Mesendoderm (in vitro differentiated cells): ENCODE data around the gene UBASH3A.

ENCODE experiments used
- DNase-seq: peaks from one replicate; pipeline ENCODE4 v3.0.0; 2013
- H2AK5ac ChIP-seq: 2 replicates; pipeline ENCODE4 v1.6.1; 2013; ENCODE audit warnings: low read length, inconsistent platforms
- H2BK120ac ChIP-seq: 2 replicates; pipeline ENCODE4 v1.6.1; 2013; ENCODE audit warnings: low read depth, mild to moderate bottlenecking, low read length, moderate library complexity, mixed read lengths
- H2BK15ac ChIP-seq: replicated peaks from 2 replicates; pipeline ENCODE4 v1.6.1; 2013; ENCODE audit warnings: low read depth, mild to moderate bottlenecking, moderate library complexity
- H2BK5ac ChIP-seq: 2 replicates; pipeline ENCODE4 v1.6.1; 2013; ENCODE audit warnings: low read length, inconsistent platforms
- H3K18ac ChIP-seq: 2 replicates; pipeline ENCODE4 v1.6.1; 2013; ENCODE audit warnings: mild to moderate bottlenecking, low read length, mixed read lengths
- H3K23ac ChIP-seq: one replicate; pipeline ENCODE4 v1.6.1; 2013; ENCODE audit warnings: low read length
- H3K27ac ChIP-seq: 2 replicates; pipeline ENCODE4 v1.5.1; 2013; ENCODE audit warnings: low read depth, mild to moderate bottlenecking, inconsistent platforms, low read length, moderate library complexity
- H3K27me3 ChIP-seq: 2 replicates; pipeline ENCODE4 v1.6.1; 2013; ENCODE audit warnings: low read length, control low read depth, mild to moderate bottlenecking, inconsistent platforms; ENCODE audit not compliant: insufficient read depth, poor library complexity
- H3K36me3 ChIP-seq: 2 replicates; pipeline ENCODE4 v1.6.1; 2013; ENCODE audit warnings: low read length, inconsistent platforms; ENCODE audit not compliant: control insufficient read depth, insufficient read depth
- H3K4ac ChIP-seq: one replicate; pipeline ENCODE4 v1.6.1; 2013; ENCODE audit warnings: low read depth, mild to moderate bottlenecking, low read length, moderate library complexity
- H3K4me1 ChIP-seq: 2 replicates; pipeline ENCODE4 v1.6.1; 2013; ENCODE audit warnings: low read depth, low read length, inconsistent platforms; ENCODE audit not compliant: control insufficient read depth
- H3K4me2 ChIP-seq: 2 replicates; pipeline ENCODE4 v1.6.1; 2013; ENCODE audit warnings: low read length
- H3K4me3 ChIP-seq: 2 replicates; pipeline ENCODE4 v1.5.1; 2013; ENCODE audit warnings: mild to moderate bottlenecking, low read length
- H3K56ac ChIP-seq: one replicate; pipeline ENCODE4 v1.6.1; 2013; ENCODE audit warnings: low read length
- H3K79me1 ChIP-seq: 2 replicates; pipeline ENCODE4 v1.6.1; 2013; ENCODE audit warnings: low read length, inconsistent platforms
- H3K79me2 ChIP-seq: 2 replicates; pipeline ENCODE4 v1.6.1; 2013; ENCODE audit warnings: mild to moderate bottlenecking, low read length; ENCODE audit not compliant: control insufficient read depth, insufficient read depth
- H3K9ac ChIP-seq: 2 replicates; pipeline ENCODE4 v1.6.1; 2013; ENCODE audit warnings: low read length, inconsistent platforms
- H4K5ac ChIP-seq: one replicate; pipeline ENCODE4 v1.6.1; 2013; ENCODE audit warnings: low read length
- H4K8ac ChIP-seq: one replicate; pipeline ENCODE4 v1.6.1; 2013; ENCODE audit warnings: low read depth, mild to moderate bottlenecking, control low read depth, low read length, moderate library complexity
- WGBS: extraction: QIAGEN DNeasy Blood & Tissue Kit; methylation state at CpG from one replicate; pipeline ENCODE4 v1.1.7; 2013; ENCODE audit warnings: low lambda C conversion rate, missing lambda C conversion rate; ENCODE audit not compliant: insufficient coverage; ENCODE audit errors: extremely low coverage; 5-methylcytosine and 5-hydroxymethylcytosine counted together

Gene UBASH3A

DNA sequence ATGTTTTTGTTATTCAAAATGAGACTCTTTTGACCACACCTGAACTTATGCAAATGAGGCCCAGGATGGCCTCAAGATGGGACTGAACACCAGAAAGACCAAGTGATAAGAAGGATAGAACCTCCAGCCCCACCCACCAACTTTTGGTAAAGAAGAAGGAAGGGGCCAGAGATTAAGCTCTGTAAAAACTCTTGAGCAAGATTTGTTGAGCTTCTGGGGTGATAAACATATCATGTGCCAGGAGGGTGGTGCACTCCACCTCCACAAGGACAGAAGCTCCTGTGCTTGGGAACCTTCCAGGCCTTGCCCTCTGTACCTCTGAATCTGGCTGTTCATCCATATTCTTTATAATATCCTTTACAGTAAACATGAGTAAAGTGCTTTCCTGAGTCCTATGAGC is 87.0 kb downstream of the UBASH3A start:
- Histone ChIP-seq H3K4me2 (no peak overlapping the region), H3K18ac (no peak overlapping the region), H2BK5ac (no peak overlapping the region), H3K56ac (no peak overlapping the region), H3K27me3 (no peaks in the 10 kb centered on the region), H3K27ac (no peak overlapping the region), H3K36me3 (no peaks in the 10 kb centered on the region), H3K4me3 (no peak overlapping the region), H3K23ac (no peak overlapping the region), H3K4ac (no peak overlapping the region), H4K5ac (no peak overlapping the region), H2BK15ac (no peak overlapping the region), H3K79me1 (no peaks in the 10 kb centered on the region), H3K9ac (no peak overlapping the region), H3K4me1 (no peaks in the 10 kb centered on the region), H3K79me2 (no peaks in the 10 kb centered on the region), H2AK5ac (no peak overlapping the region), H2BK120ac (no peak overlapping the region), H4K8ac (no peak overlapping the region)
- no peak for DNase-seq

DNA sequence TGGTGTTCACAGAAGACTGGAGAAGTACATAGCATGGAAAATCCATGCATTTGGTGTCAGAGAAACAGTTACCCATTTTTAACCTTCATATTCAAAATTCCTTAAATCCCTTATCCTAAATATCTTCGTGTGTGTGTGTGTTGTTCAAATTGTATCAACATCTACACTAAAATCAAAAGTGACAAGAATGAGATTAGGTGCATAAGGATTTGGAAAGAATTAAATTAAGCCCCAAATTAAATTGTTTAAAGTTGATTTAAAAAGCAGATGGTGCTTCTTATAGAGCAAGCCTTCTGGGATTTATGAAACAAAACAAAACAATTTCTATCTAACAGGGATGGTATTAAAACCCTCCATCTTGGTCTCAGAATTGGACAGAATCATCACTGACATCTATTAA is 87.6 kb downstream of the UBASH3A start:
- no peaks in the 10 kb centered on the region for H3K36me3 ChIP-seq
- no peak overlapping the region for H3K18ac ChIP-seq
- no peak overlapping the region for H3K27ac ChIP-seq
- H2BK15ac ChIP-seq = no peak overlapping the region
- no peak overlapping the region for H4K8ac ChIP-seq
- H3K79me1 ChIP-seq = no peaks in the 10 kb centered on the region
- H3K9ac ChIP-seq = no peak overlapping the region
- no peak overlapping the region for H3K23ac ChIP-seq
- no peaks in the 10 kb centered on the region for H3K4me1 ChIP-seq
- no peaks in the 10 kb centered on the region for H3K79me2 ChIP-seq
- H2AK5ac ChIP-seq = no peak overlapping the region
- H3K4ac ChIP-seq = no peak overlapping the region
- no peaks in the 10 kb centered on the region for H3K27me3 ChIP-seq
- no peak for DNase-seq
- H2BK120ac ChIP-seq = no peak overlapping the region
- WGBS = no CpG with 5 or more reads among the region's 1 CpG
- H4K5ac ChIP-seq = no peak overlapping the region
- H3K56ac ChIP-seq = no peak overlapping the region
- no peak overlapping the region for H2BK5ac ChIP-seq
- H3K4me2 ChIP-seq = no peak overlapping the region
- no peak overlapping the region for H3K4me3 ChIP-seq

DNA sequence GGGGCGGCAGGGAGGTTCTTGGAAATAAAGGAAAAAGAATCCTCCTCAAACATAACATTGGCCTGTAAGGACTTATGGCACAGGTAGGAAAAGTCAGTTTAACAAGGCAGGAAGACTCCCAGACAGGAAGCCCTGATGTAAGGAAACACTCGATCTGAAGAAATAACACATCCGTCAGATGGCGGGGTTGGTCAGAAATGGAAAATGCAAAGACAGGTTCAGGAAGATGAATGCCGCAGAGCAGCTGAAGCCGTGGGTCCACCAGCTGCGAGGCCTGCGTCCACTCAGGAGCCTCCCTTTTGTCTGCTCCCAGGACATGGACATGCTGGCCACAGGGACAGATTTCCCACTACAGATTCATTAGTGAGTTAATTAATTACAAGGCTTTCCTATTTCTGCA is 88.5 kb downstream of the UBASH3A start:
- Histone ChIP-seq H2BK5ac (no peak overlapping the region), H2BK120ac (no peak overlapping the region), H3K18ac (no peak overlapping the region), H3K79me1 (no peaks in the 10 kb centered on the region), H3K9ac (no peak overlapping the region), H3K79me2 (no peaks in the 10 kb centered on the region), H3K4me1 (no peaks in the 10 kb centered on the region), H3K36me3 (no peaks in the 10 kb centered on the region), H4K8ac (no peak overlapping the region), H3K4me2 (no peak overlapping the region), H2AK5ac (no peak overlapping the region), H3K27me3 (no peaks in the 10 kb centered on the region), H3K23ac (no peak overlapping the region), H3K27ac (no peak overlapping the region), H3K4ac (no peak overlapping the region), H4K5ac (no peak overlapping the region), H3K56ac (no peak overlapping the region), H3K4me3 (no peak overlapping the region), H2BK15ac (no peak overlapping the region)
- no peak for DNase-seq
- WGBS = no CpG with 5 or more reads among the region's 8 CpGs

DNA sequence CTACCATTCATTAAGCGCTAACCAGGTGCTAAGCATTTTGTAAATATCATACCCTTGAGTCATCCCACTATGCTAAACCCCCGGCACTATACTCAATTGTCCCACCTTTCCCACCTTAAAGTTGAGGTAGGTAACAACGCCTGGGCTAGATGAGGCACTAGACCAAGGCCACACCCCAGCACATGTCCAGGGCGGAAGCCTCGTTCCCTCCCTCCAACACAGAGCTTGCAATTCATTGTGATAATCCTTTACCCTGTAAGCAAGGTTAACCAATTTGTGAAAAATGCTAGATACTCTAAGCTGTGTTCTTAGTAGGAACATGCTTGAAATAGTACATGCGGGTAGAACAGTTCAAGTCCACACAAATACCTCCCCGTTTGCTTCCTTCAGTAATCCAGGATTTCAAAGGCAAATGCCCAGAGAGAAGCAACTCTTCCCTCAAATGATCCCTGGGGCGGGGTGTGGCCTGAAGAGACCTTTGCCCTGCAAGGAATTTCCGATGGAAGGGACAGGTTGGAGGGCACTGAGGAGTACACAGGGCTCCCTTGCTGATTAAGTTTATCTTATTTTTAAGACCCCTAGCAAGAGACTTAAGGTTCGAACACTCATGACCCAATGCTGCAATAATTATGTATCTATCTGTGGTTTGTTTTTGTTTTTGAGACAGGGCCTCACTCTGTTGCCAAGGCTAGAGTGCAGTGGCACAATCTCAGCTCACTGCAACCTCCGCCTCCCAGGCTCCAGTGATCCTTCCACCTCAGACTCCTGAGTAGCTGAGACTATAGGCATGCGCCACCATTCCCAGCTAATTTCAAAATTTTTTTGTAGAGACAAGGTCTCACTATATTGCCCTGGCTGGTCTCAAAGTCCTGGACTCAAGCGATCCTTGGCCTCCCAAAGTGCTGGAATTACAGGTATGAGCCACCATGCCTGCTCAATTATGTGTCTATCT is 89.7 kb downstream of the UBASH3A start:
- no peak overlapping the region for H2BK5ac ChIP-seq

DNA sequence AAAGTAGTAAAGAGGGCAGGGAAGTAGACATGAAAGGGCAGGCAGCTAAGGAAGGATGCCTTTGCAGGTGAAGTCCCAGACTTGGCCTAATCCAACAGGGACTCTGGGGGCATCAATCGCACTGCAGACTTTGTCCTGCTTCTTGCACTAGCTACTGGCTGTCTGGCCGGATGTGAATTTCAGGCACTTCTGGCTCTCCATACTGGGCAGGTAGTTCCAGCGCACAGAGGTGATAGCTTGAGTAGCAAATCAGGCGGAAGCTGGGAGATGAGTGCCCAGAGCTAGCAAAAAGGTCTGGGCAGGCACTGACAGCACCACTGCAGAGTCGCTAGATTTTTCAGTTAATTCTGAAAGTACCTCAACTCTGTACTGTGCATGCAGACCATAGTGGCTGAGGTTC is 91.3 kb downstream of the UBASH3A start:
- Histone ChIP-seq H3K4me1 (no peaks in the 10 kb centered on the region), H3K56ac (no peak overlapping the region), H3K23ac (no peak overlapping the region), H2BK5ac (no peak overlapping the region), H3K4ac (no peak overlapping the region), H2AK5ac (no peak overlapping the region), H2BK120ac (no peak overlapping the region), H3K79me1 (no peaks in the 10 kb centered on the region), H2BK15ac (no peak overlapping the region), H3K27ac (no peak overlapping the region), H3K18ac (no peak overlapping the region), H3K4me3 (no peak overlapping the region), H3K79me2 (no peaks in the 10 kb centered on the region), H4K5ac (no peak overlapping the region), H3K9ac (no peak overlapping the region), H4K8ac (no peak overlapping the region), H3K27me3 (no peaks in the 10 kb centered on the region), H3K36me3 (no peaks in the 10 kb centered on the region), H3K4me2 (no peak overlapping the region)
- DNase-seq = no peak
- WGBS = no CpG with 5 or more reads among the region's 5 CpGs

More for the DNA sequence above, 89.7 kb downstream of the UBASH3A start:
- H3K79me2 ChIP-seq = no peaks in the 10 kb centered on the region
- no peaks in the 10 kb centered on the region for H3K4me1 ChIP-seq
- H4K5ac ChIP-seq = no peak overlapping the region
- DNase-seq = peak; percentile 32
- no peak overlapping the region for H2BK120ac ChIP-seq
- no peak overlapping the region for H3K27ac ChIP-seq
- no peak overlapping the region for H4K8ac ChIP-seq
- no peaks in the 10 kb centered on the region for H3K79me1 ChIP-seq
- no peaks in the 10 kb centered on the region for H3K36me3 ChIP-seq
- no peaks in the 10 kb centered on the region for H3K27me3 ChIP-seq
- no peak overlapping the region for H3K4me2 ChIP-seq
- no peak overlapping the region for H2BK15ac ChIP-seq
- H3K4ac ChIP-seq = no peak overlapping the region
- H2AK5ac ChIP-seq = no peak overlapping the region
- H3K23ac ChIP-seq = no peak overlapping the region
- H3K18ac ChIP-seq = no peak overlapping the region
- no peak overlapping the region for H3K56ac ChIP-seq
- no CpG with 5 or more reads among the region's 13 CpGs for WGBS
- H3K4me3 ChIP-seq = no peak overlapping the region
- H3K9ac ChIP-seq = no peak overlapping the region

DNA sequence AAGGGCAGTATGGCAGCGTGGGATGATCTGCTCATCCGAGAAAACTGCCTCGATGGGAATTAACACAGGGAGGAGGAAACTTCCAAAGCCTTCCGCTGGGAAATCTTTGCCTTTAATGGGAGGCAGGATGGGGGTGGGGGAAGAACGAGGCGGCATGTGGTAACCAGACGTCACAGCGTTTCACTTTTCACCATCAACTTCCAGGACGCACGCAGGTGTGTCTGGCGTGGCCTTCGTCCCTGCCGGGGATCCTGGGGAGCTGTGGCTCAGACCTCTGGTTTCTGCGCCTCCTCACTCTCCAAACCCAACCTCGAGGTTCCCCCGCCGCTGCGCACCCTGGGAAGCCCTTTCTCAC is 92.0 kb downstream of the UBASH3A start:
- H2BK120ac ChIP-seq = no peak overlapping the region

More for the DNA sequence above, 92.0 kb downstream of the UBASH3A start:
- Histone ChIP-seq H3K9ac (no peak overlapping the region), H2BK5ac (no peak overlapping the region), H4K8ac (no peak overlapping the region), H3K18ac (no peak overlapping the region), H3K27me3 (no peaks in the 10 kb centered on the region), H3K4me1 (no peaks in the 10 kb centered on the region), H3K79me1 (no peaks in the 10 kb centered on the region), H3K4ac (no peak overlapping the region), H2AK5ac (no peak overlapping the region), H3K79me2 (no peaks in the 10 kb centered on the region), H3K56ac (no peak overlapping the region), H3K27ac (no peak overlapping the region), H4K5ac (no peak overlapping the region), H3K4me2 (peak overlapping the region; percentile 85), H3K23ac (no peak overlapping the region), H3K4me3 (peak overlapping the region; percentile 13), H2BK15ac (no peak overlapping the region), H3K36me3 (no peaks in the 10 kb centered on the region)
- no CpG with 5 or more reads among the region's 18 CpGs for WGBS
- DNase-seq = no peak
